GM20000 (cell line): ENCODE measurements around the gene SLC25A13.
A peak's percentile ranks its signal among the peaks of the same experiment; 100 is the strongest.
"Not testable (repeated sequence)": the region's sequence is repeated elsewhere in the genome, so short reads cannot be mapped to it uniquely, and the experiment has no call there.

Experiments used
- DNase-seq: peaks from one replicate; pipeline ENCODE4 v3.0.0; 2012; ENCODE audit warnings: low spot score
- CTCF ChIP-seq: IDR thresholded peaks from 2 replicates; pipeline ENCODE4 v1.5.1; 2012; ENCODE audit warnings: mild to moderate bottlenecking, control low read depth; ENCODE audit errors: extremely low read depth, missing control alignments

Gene SLC25A13, protein sequence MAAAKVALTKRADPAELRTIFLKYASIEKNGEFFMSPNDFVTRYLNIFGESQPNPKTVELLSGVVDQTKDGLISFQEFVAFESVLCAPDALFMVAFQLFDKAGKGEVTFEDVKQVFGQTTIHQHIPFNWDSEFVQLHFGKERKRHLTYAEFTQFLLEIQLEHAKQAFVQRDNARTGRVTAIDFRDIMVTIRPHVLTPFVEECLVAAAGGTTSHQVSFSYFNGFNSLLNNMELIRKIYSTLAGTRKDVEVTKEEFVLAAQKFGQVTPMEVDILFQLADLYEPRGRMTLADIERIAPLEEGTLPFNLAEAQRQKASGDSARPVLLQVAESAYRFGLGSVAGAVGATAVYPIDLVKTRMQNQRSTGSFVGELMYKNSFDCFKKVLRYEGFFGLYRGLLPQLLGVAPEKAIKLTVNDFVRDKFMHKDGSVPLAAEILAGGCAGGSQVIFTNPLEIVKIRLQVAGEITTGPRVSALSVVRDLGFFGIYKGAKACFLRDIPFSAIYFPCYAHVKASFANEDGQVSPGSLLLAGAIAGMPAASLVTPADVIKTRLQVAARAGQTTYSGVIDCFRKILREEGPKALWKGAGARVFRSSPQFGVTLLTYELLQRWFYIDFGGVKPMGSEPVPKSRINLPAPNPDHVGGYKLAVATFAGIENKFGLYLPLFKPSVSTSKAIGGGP

DNA sequence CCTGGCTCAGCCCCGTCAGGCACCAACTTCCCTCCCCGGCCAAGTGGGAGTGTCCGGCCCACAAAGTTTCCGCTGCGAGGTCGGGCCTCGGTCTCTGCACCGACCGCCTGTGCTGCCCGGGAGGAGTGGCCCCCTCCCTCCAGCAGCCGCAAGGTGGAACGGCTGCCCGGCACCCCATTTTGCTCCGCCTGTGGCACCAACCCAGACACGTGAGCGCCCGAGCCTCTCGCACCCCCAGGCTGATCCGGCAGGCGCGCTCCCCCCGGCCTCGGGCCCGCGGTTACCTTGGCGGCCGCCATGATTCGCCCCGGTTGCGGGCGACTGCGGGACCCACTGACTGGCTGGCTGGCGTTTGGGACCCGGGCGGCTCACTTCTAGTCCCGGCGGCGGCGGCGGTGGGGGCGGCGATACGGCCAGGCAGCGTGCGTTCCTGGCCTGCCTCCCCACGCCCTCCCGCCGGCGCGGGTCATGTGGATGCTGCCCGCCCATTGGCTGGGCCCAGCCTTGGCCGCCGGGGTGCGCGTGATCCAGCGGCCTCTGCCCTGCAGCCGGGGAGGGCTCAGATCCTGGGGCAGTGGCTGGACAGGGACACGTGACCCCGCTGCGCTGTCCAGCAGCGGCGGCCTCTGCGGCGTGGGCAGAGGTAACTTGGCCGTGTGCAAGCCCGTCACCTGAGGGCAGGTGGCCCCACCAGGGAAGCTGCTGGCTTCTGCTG lies at the start of gene SLC25A13:
Gene SLC25A13 (minus strand): TSS at position 441 of the 715 bp plus-strand sequence. CDS start 142 bp downstream, at position 299.
- TF ChIP-seq CTCF = no peak
- peak; percentile 94 for DNase-seq

- DNase-seq = not testable (repeated sequence)
Measured at GRCh38 chr7:96365916-96366315, 44.0 kb upstream of the SLC25A13 start.

DNA sequence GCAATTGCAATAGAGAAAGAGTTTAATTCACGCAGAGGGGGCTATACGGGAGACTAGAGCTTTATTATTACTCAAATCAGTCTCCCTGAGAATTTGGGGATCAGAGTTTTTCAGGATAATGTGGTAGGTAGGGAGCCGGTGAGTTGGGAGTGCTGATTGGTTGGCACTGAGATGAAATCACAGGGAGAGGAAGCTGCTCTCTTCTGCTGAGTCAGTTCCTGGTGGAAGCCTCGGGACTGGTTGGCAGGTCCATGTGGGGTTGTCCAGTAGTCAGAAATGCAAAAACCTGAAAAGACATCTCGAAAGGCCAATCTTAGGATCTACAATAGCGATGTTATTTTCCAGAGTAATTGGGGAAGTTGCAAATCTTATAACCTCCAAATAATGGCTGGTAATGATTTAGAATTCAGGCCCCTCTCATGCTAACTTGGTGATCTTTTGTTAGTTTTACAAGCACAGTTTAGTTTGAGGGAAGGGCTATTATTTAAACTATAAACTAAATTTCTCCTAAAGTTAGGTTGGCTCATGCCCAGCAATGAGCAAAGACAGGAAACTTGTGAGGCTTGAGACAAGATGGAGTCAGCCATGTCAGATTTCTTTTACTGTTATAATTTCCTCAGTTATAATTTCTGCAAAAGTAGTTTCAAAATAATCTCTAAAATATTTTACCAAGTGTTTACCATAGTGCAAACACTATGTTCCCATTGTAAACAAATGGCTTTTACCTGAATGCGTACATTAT lies 39.4 kb upstream of the SLC25A13 start:
- no peak for TF ChIP-seq CTCF
- DNase-seq = no peak

DNA sequence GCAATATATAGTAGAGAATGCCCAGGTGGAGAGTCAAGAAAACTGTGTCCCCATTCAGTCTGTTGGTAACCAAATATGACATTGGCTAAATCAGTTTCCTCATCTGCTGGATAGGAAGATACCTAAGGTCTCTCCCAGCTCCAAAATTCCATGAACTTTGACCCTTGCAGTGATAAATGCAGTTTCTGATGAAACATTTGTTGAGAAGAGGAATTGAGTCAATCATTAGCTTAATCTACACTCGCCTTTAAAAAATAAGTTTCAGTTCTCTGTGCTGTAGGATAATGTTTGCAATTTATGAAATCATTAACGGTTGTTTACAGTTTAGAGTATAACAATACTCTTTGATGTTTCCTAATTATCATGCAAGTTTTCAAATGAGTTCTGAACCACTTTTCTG lies 38.0 kb upstream of the SLC25A13 start:
- TF ChIP-seq CTCF = no peak
- DNase-seq = no peak

- not testable (repeated sequence) for DNase-seq
Measured at GRCh38 chr7:96358236-96358971, 36.5 kb upstream of the SLC25A13 start.

DNA sequence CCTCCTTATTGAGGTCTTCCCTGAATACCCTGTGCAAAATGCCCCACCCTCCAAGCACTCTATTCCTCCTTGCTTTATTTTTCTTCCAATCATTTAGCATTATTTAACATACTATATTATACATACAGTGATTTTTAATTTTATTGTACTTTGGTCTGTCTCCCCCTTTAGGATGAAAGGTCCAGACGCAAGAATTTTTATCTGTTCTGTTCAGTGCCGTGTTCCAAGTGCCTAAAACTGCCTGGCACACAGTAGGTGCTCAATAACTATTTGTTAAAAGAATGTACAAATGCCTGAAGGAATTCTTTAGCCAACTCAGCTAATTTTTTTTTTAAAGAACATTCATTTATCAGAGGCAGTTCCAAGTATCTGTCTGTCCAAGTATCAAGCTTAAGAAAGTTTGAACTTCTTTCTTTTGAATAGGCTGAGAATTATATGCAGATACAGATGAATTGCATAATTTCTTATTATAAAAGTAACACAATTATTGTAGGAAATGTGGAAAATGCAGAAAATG lies 34.1 kb upstream of the SLC25A13 start:
- TF ChIP-seq CTCF = no peak
- no peak for DNase-seq

GRCh38 chr7:96354881-96355280 lies 33.0 kb upstream of the SLC25A13 start:
- no peak for DNase-seq
- no peak for TF ChIP-seq CTCF
